KG1 (cell line): ENCODE data around the gene DSCAM.
"Not testable (repeated sequence)": the region's sequence is repeated elsewhere in the genome, so short reads cannot be mapped to it uniquely, and the experiment has no call there.

Source experiments
- DNase-seq: peaks from one replicate; lab custom pipeline; 2025; lab: John Stamatoyannopoulos, UW

The DSCAM gene

DNA sequence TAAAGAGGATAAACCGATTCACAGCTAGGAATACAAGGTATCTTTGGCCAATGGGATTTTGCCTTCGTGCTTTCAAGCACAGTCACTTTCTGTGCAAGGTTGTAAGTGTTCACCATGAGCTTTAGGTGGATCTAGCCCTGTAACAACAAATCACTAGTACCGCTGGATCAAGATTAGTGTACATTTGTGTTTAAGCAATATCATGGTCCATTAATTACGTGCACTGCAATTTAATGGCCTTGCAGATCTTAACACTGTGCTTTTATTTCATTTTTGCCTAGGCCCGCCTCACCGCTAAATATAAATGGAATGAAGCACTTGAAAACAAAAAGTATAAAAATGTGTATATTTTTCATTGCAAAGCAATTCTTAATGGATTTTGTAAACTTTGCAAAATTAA lies 461.1 kb downstream of the DSCAM start:
- no peak for DNase-seq

DNA sequence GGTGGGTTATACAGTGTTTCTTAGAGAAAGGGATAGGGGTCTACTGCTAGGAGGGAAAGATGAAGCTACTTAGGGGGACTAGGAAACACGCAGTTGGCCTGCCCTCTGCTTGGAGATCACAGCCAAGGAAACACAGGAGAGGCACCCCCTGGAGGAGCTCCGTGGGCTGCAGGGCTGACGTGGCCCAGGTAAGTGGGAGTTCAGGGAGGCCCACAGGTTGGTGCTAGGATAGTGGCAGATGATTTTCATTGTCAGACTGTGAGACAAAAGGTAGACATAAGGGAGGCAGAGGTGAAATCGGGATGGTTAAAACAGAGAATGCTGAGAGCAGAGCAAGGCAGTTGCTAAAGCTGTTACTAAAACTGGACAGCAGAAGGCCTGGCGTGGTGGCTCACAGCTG lies 463.0 kb downstream of the DSCAM start:
- no peak for DNase-seq

DNA sequence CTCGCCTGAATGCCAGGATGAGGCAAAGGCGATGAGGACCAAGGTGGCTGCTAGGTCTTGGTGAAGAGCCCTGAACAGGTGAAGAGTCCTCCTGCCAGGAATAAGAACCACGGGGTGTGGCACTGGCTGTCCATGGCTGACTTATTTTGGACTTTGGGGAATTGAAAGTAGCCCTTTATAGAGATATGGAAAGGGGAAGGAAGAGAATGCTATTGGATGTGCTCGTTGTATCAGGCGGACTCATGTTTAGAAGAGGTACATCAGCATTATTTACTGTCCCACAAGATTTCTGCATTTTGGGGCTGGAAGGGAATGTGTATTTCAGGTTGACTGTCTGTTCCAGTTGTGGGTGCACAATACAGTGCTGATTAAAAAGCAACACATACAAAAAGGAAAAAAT lies 465.8 kb downstream of the DSCAM start:
- no peak for DNase-seq

DNA sequence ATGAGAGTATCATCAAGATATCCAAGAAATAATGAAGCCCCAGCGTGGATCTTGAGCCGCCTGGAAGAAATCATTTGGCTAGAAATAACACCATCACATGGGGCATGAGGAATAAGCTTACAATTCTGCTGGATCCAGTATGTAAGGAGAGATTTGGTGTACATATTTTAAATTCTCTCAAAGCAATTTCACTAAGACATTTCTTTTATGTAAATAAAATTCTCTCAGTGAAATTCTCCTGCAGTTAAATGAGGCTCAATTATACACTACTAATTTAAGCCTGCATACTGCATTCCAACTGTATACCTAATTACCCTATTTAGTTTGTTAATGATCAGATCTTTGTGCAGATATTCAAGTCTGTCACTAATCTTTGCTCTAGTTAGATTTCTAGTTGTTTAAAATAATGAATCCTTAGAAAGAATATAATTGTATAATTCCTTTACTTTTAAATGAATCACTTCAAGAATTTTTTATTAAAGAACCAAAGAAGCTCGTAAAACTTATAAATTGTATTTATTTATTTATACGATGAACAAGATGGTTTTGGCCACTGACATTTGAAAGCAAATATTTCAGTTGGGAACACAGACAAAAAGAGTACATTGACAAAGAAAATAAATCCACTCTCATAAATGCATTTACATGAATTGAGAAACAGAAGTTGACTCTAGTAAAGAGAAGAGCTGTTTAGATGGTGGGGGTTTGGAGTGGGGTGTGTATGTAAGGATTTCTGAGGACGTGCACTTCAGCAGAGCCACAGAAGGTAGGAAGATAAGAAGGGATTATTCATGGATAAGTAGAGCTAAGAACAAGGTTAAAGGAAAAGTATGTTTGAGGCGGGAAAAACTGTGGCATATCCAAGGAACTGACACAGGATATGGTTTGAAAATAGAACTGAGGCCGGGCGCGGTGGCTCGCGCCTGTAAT lies 466.8 kb downstream of the DSCAM start:
- DNase-seq, result no peak

DNA sequence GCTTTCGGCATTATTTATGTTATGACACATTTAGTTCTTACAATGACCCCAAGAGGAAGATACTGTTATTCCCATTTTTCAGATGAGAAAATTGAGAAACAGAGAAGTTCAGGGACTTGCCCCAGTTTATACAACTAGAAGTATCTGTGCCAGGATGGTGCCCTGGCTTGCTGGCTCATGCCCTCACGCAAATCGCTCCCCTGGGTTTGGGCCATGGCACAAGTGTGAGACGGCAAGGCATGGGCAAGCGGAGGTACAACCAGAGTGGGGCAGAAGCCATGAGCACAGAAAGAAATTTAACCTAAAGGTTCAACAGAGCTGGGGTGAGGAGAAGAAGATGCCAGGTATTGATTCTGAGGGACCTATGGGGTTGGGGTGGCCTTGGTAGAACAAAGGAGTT lies 469.8 kb downstream of the DSCAM start:
- DNase-seq, result no peak

DNA sequence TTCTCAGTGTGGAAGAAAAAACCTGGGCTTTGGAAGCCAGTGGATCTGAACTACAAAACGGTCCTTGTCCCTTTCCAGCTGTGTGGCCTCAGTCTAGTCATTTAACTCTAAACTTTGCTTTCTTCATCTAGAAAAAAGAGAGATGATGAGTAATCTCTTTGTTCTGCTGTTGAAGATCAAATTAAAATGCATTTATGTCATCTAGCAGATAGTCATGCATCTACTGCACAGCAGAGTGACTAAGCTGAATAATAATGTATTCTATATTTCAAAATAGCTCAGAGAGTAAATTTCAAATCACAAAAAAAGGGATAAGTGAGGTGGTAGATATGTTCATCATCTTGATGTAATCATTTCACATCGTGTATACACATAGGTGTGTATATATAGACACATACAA lies 473.2 kb downstream of the DSCAM start:
- DNase-seq, result no peak

DNA sequence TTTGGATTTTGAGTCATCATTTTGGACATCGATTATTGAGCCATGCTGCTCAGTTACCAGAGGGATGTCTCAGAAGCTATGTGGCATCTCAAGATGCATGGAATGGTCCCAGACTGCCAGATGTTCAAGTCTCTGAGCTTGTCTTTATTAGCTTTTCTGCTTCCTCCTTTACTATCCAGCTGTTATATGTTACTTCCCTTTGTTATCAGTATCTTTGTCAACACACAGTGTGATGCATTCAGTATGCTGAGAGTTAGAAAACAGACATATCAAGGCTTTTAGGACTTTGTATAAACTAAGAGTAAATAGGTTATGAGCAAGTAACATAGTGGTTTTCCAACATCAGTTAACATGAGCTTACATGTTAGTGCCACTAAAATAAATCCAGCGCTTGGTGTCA lies 474.5 kb downstream of the DSCAM start:
- no peak for DNase-seq

DNA sequence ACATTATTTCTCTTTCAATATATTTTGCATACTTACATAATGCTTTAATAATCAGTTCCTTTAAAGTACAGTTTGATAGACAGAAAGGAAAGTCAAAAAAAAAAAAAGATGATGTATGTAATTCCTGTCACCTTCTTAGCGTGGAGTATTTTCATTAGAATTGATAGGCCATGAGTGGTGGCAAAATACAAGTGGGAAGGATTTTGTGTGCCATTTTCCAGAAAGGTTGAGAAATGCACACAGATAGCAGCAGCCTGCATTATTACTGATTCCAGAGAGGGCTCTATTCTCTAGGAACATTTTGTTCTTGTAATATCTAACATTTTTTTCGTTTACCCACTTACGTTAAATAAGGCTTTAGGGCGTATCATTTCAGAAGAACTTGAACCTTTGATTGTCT lies 475.6 kb downstream of the DSCAM start:
- DNase-seq, result no peak

DNA sequence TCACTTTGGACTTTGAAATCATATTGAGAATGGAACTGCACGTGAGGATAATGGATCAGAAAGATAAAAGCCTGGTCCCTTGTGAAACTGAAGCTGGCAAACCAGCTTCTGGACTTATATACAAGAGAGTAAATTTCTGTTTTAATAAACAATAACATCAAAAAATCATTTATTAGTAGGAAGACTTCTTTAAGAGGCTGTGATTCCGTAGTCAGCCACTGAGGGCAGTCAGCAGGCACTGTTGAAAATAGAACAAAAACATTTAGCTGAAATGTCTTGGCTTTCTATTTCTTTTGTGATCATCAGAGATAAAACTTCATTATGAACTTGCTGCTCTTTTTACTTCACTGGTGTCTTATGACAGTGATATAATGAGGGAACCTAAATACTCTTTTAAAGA lies 490.3 kb downstream of the DSCAM start:
- DNase-seq, result no peak

DNA sequence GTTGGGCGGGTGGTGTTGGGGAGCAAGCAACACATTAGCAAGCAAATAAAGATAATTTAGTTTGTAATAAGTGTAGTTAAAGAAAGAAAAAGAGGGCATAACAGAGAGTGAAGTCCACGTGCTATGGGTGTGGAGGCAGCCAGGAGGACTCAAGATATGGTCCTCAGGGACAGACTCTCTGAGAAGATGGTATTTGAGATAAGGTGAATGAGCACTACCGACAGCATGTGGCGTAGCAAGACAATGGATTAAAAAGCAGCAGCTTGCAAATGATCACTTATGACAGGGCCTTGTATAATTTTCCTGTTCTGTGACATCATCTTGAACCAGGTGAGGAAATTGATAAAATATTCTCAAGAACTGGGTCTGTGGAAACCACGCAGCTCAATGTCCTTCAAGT lies 491.9 kb downstream of the DSCAM start:
- DNase-seq, result no peak

DNA sequence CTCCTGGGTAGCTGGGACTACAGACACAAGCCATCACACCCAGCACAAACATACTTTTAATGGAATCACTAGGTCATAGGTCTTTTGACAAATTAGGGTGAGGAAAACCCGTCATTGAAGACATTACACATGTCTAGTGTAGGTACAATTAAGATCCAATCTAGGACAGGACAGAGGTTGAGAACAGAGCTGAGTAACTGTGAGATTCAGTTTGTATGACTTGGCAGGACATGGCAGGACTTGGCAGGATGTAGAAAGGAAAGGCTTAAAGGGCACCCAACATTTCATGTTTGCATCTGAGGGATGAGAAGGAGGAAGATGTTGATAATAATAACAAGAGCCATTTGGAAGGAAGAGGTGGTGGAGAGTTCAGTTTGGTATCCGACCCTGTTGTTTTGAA lies 496.0 kb downstream of the DSCAM start:
- DNase-seq, result no peak

DNA sequence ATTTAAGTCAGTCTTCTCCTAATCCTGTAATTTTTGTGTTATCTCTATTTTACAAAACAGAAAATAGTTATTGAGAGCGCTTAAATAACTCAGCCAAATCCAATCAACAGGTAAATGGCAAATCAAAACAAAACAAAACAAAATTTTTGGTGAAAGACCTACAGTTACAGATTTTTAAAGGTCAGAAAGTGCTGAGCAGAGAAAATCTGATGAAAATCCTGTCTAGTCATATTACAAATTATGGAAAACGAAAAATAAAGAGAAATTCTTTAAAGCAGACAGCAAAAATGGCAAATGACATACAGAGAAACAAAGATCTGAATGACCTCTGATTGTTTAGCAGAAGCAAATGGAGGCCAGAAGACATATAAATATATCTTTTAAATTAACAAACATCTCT lies 497.4 kb downstream of the DSCAM start:
- no peak for DNase-seq

DNA sequence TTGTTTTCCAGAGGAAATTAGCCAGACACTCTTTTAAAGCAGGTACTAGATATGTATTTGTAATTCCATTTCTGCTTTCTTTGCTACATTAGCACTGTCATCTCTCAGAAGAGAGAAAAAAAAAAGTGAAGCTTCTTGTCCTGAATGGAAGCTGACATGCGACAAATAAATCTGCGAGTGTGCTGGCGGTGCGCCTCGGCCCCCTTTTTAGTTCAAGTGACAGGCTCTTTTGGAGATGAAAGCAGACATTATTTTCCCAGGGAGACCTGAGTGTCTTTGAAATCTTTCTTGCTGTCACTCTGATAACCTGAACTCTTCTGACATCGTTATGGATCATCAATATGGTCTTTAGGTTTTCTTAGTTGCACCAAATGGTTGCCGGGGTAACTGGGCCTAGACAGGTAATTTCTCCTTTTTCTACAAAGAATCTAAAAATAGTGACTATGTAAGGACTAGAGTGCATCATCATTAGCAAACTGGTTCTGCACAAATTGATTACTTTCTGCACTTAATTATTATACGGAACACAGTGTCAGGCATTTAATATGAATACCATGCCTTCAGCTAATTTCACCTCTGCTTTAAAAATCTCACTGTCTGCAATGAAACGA lies 501.1 kb downstream of the DSCAM start:
- DNase-seq, result no peak

DNA sequence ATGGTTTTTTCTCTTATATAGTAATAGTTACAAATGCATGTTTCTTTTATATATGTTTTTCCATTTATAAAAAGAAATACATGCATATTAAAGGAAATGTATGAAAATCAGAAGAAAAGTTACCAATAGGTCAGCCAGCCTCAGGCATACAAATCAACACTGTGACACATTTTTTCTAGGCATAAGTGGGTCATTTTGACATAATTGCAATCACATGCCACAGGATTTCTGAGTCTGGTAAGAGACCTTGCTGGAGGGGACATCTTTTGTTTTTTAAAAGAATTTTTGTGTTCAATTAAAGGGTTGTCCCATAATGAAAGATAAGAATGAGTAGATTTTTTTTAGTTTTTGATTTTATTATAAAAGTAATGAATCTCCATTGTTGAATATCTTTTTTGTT lies 506.6 kb downstream of the DSCAM start:
- no peak for DNase-seq

DNA sequence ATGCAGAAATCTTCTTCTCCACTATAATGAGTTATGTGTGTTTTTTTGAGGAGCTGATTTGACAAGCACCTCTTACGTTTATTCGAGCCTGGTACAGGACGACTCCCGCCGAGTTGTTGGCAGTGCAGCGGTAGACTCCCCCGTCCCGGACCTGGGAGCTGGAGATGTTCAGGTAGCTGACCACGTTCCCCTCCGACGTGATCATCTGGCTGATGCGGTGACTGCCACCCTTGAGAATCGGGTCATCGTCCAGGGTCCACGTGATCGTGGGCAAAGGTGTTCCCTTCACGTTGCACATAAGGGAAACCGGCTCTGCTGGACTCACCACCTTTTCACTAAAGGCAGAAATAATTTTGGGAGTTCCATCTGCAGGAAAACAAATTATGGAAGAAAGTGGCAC lies 507.9 kb downstream of the DSCAM start:
- no peak for DNase-seq

DNA sequence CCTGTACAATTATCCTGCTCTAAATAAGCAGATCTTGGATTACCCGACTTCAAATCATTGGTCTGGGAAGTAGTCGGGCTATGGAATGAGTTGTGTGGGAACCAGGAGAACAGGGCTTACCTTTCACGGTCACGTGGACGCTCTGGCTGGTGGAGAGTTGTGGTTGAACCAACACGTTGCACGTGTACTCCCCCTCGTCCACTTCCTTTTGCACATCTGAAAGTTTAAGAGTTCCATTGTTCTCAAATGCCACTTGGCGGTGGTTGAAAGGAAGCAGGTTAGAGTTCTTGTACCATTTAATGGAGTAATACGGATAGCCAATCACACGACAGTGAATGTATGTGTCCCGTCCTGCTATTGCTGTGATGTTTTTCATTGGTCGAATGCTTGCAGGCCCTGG lies 509.0 kb downstream of the DSCAM start:
- DNase-seq, result no peak

DNA sequence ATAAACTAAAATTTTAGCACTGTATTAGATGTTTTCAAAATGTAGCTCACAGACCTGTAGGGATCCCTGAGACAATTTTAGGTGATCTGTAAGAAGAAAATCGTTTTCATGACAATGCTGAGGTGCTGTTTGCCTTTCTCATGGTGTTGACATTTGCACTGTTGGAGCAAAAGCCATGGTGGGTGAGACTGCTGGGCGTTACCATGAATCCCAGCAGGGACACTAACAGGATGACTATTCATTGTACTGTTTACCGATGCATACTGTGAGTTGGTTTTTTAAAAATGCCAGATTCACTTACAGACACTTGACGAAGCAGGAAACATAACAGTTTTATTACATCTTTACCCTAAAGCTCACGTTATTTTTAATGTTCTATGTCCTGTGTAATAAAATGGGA lies 511.3 kb downstream of the DSCAM start:
- DNase-seq, result no peak

DNA sequence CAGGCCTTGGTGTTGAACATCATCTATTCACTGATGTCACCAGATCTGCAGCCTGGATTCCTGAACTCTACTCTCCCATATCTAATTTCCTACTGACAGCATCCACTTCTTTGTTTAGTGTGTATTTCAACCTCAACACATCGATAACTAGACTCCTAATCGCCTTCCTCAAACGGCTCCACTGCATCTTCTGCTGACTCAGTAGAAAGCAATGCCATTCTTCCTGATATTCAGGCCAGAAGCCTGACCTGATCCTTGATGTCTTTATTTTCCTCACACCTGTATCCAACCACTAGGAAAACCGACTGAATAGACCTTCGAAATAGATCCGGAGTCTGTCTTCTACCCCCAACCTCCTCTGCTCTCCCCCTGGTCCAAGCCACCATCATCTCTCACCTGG lies 512.8 kb downstream of the DSCAM start:
- no peak for DNase-seq

DNA sequence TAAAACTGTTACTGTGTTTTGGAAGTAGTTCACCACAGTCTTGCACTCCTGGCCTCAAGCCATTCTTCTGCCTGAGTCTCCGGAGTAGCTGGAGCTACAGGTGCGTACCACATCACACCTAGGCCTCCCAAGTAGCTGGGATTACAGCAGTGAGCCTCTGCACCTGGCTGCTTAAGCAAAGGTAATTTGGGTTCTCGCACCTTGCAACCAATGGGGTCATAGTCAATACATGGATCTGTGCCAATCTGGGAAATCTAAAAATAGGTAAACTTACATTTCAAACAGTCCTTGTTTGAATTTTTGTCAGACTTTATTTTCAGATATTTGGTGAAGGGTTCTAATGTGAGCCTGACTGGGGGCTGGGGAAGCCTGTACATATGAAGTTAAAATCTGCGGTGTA lies 513.2 kb downstream of the DSCAM start:
- no peak for DNase-seq

DNA sequence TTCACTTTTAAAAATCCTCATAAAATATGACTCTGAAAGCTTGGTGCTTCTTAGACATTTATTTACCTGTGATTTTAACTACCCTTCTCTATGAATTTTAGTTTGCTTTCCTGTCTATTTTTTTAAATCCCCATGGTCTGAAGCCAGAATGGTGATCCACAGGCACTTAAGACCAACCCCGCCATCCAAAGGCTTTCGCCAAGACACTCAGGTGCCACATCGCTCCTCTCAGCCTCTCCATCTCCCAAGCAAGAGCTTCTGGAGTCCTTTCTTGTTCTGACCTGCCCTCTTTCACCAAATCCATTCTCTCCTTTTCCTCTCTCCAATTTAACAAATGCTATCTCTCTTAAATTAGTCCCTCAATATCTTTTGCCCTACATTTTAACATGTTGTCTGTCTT lies 515.2 kb downstream of the DSCAM start:
- DNase-seq, result no peak

DNA sequence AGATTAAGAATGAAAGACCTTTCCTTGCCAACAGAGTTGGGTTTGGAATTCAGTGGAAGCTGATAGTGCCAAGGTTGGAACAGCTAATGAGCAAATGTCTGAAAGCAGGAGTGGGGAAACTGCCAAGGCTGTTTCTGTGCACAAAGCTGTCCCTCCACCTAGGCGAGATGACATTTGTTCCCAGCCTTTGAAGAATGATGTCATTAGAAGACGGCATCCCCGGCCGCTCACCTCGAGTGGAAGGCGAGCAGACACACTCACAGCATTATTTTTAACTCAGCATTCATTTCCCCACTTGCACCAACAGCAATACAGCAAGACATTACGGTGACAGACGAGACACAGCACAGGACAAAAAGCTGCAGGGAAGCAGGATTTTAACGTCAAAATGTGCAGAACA lies 515.8 kb downstream of the DSCAM start:
- no peak for DNase-seq

DNA sequence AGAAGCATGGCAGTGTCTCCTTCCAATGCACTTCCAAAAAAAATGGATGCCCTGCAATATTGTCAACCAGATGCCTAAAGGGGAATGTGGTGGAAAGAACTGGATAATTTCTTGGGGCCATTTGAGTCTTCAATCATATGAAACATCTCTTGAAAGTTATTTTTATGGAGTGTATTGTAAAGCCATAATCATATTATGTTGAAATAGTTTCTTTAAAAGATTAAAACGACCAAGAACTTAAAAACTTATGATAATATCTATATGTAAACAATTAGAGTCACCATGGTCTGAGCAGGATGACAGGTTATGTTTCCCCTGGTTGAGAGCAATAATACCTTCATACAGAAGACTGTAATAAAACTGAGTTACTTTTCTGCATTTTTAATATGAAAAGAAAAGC lies 522.6 kb downstream of the DSCAM start:
- no peak for DNase-seq

DNA sequence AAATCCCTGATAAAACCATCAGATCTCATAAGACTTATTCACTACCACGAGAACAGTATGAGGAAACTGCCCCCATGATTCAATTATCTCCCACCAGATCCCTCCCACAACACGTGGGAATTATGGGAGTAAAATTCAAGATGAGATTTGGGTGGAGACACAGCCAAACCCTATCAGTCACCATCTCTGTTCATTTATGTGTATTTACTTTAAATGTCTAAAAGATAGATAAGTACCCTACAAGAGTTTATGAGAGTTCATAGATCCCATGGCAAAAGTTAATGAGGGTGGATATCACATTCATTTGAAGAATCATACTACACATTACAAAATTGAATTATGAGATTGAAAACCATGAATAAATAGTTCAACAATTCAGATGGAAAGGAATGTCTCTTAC lies 526.2 kb downstream of the DSCAM start:
- DNase-seq, result not testable (repeated sequence)

DNA sequence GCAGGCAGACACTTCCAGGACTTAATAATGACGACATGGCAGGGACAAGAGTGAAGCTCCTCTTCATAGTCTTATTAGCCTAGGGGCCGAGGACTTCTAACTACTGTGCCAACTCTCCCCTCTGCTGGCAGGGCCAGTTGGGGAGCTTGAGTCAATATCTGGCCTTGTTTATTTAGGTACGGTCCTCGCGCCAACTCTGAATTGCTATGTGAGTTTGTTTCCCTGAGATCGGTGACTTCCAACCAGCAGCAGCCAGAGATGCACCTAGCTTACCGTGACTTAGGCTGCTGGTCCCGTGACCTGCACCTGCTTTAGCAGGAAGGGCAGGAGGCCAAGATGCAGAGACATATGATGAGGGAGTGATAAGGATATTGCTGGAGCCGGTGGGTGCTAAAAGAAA lies 528.6 kb downstream of the DSCAM start:
- no peak for DNase-seq
